CD4-positive, alpha-beta T cell (primary cell): Measurements from ENCODE around the gene COQ5. TPM values are rescaled to one million over a fixed set of nuclear protein-coding genes. Genes with fewer than 3 reads are reported as not detected.

Source experiments
- ATAC-seq: fragments of 200-7000 bp; cut with Tn5 transposase; one replicate; pipeline ENCODE4 v1.10.0; 2022; ENCODE audit warnings: mild to moderate bottlenecking; ENCODE audit not compliant: poor library complexity
- CTCF ChIA-PET: fragments of 350-600 bp; sonication (Branson Sonifier 250); formaldehyde crosslinking; loops from one replicate; lab custom pipeline; 2021; ENCODE audit warnings: antibody characterized with exemption, inconsistent platforms; lab: Charles Lee
- POLR2A ChIA-PET: fragments of 350-600 bp; sonication (Branson Sonifier 250); formaldehyde crosslinking; loops from one replicate; lab custom pipeline; 2021; ENCODE audit warnings: antibody characterized with exemption, inconsistent platforms; lab: Charles Lee
- DNase-seq, 14 experiments: peaks; one replicate each; pipeline ENCODE4 v3.0.0-alpha.2; 2013 to 2020; ENCODE audit warnings: mixed read lengths in 2 of 14
- H3K27ac ChIP-seq, 2 donors: one replicate each; pipeline versions ENCODE4 v1.5.1 to v1.7.0; 2013; ENCODE audit warnings: low read length in 2 of 2, low read depth in 1 of 2, mild to moderate bottlenecking in 1 of 2
- H3K27me3 ChIP-seq, 2 experiments: 1 replicate in 1 of 2; 2 replicates in 1 of 2; pipeline versions ENCODE4 v1.6.1 to v1.7.0; 2013; ENCODE audit warnings: low read length in 2 of 2, control low read depth in 1 of 2, mild to moderate bottlenecking in 1 of 2, moderate library complexity in 1 of 2; ENCODE audit not compliant: insufficient read depth in 2 of 2, control insufficient read depth in 1 of 2
- H3K36me3 ChIP-seq: one replicate; pipeline ENCODE4 v1.6.1; 2013; ENCODE audit warnings: low read length, control low read depth; ENCODE audit not compliant: insufficient read depth
- H3K4me1 ChIP-seq: one replicate; pipeline ENCODE4 v1.6.1; 2013; ENCODE audit warnings: low read length, control low read depth; ENCODE audit not compliant: insufficient read depth
- H3K4me3 ChIP-seq: one replicate; pipeline ENCODE4 v1.5.1; 2013; ENCODE audit warnings: mild to moderate bottlenecking, low read length, moderate library complexity
- H3K9me3 ChIP-seq, 2 experiments: 1 replicate in 1 of 2; 2 replicates in 1 of 2; pipeline versions ENCODE4 v1.6.1 to v1.7.0; 2013; ENCODE audit warnings: low read length in 2 of 2, mild to moderate bottlenecking in 2 of 2, control low read depth in 1 of 2, moderate library complexity in 1 of 2; ENCODE audit not compliant: control insufficient read depth in 1 of 2, insufficient read depth in 1 of 2
- H3K27ac Mint-ChIP-seq: one replicate; pipeline ENCODE4 v1.8.0; 2020; ENCODE audit warnings: mixed read lengths
- H3K27me3 Mint-ChIP-seq: one replicate; pipeline ENCODE4 v1.8.0; 2021; ENCODE audit warnings: mixed read lengths
- H3K36me3 Mint-ChIP-seq: one replicate; pipeline ENCODE4 v1.8.0; 2021; ENCODE audit warnings: low read depth, mixed read lengths
- H3K4me1 Mint-ChIP-seq: one replicate; pipeline ENCODE4 v1.8.0; 2021; ENCODE audit warnings: low read depth, mixed read lengths
- H3K4me3 Mint-ChIP-seq: one replicate; pipeline ENCODE4 v1.8.0; 2020; ENCODE audit warnings: mild to moderate bottlenecking, mixed read lengths
- H3K9me3 Mint-ChIP-seq: one replicate; pipeline ENCODE4 v1.8.0; 2020; ENCODE audit warnings: mixed read lengths
- CTCF ChIP-seq: fragments of 200-600 bp; IDR thresholded peaks from one replicate; pipeline ENCODE4 v1.8.0; 2022; ENCODE audit warnings: antibody characterized with exemption, mild to moderate bottlenecking
- intact Hi-C, 2 experiments: fragments of 100-400 bp; cut with DNase I in 1 of 2; cut with micrococcal nuclease in 1 of 2; formaldehyde crosslinking; loops; one replicate each; pipeline versions ENCODE4 v1.15.1 to v1.9.0; 2023 to 2025; cut with DNase I, micrococcal nuclease
- total RNA-seq, 174 experiments: library from RNA in 2 of 174; stranded (reverse) in 2 of 174; gene quantifications; one replicate each; pipeline ENCODE4 v1.2.3 and lab custom pipeline; 2021 to 2026

The COQ5 gene
- total RNA-seq, 2 experiments from 2014 or later, result 6.9 to 7.1 TPM

DNA sequence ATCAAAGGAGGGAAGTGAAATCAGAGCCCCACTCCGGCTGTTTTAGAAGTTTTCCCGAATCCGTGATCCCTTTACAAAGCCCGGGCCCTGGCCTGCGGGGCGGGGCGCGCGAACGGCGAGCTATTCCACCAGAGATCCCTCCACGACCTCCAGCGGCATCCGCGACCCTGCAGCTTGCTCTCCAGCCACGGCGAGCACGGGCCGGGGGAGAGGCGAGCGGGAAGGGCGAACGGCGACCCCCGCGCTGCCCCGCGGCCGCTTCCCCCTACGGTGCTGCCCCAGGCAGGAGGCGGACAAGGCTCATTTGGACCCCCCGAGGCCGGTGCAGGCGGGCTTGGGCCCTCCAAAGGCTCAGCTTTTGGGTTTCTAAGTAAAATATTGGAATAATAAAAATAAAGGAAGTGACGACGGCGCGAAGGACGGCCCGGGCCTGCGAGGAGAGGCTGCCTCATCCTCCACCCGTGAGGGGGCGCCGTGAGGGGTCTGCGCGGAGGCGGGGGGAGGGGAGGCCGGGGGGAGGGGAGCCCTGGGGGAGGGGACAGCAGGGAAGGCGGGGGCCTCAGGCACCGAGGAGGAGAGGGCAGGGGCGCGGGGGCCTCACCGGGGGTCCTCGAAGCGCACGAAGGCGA, 60.0 kb downstream of the COQ5 start:
- Mint-ChIP-seq H3K36me3 (peaks cover 46% of the 10 kb centered on the region), H3K9me3 (no peaks in the 10 kb centered on the region), H3K27ac (peak overlapping the region; percentile 87), H3K4me3 (peak overlapping the region; percentile 90), H3K4me1 (peaks cover 46% of the 10 kb centered on the region), H3K27me3 (no peaks in the 10 kb centered on the region)
- ChIA-PET CTCF (interaction anchor here (0.8 to 2.8 kb wide), 11 partner anchors 11 to 219 kb away, joined by 3 to 14 read pairs (median 5); partner anchors contain the start of genes COX6A1, DYNLL1, POP5 and SIRT4), POLR2A (interaction anchor here (1.1 to 4.3 kb wide), 17 partner anchors 10 to 268 kb away, joined by 3 to 27 read pairs (median 6); partner anchors contain the start of genes COQ5, COX6A1, DYNLL1 and GATC)
- intact Hi-C loops, result loop anchor here (1.0 to 10.0 kb wide), 6 partner anchors 22 to 274 kb away; partner anchors contain the start of genes DYNLL1 (in 1 of the 2), GATC (in 1 of the 2), GCN1 (in 1 of the 2) and TRIAP1 (in 1 of the 2)
- TF ChIP-seq CTCF, result no peak
- Histone ChIP-seq H3K4me1 (peaks cover 39% of the 10 kb centered on the region), H3K9me3 (no peaks in the 10 kb centered on the region), H3K27me3 (no peaks in the 10 kb centered on the region), H3K36me3 (peaks cover 33% of the 10 kb centered on the region), H3K27ac (peak overlapping the region; percentile 72 to 77), H3K4me3 (peak overlapping the region; percentile 57)
- DNase-seq (peak in 10 of 14 experiments; percentile 6 to 63 (median 45)), ATAC-seq (peak; percentile 31)

DNA sequence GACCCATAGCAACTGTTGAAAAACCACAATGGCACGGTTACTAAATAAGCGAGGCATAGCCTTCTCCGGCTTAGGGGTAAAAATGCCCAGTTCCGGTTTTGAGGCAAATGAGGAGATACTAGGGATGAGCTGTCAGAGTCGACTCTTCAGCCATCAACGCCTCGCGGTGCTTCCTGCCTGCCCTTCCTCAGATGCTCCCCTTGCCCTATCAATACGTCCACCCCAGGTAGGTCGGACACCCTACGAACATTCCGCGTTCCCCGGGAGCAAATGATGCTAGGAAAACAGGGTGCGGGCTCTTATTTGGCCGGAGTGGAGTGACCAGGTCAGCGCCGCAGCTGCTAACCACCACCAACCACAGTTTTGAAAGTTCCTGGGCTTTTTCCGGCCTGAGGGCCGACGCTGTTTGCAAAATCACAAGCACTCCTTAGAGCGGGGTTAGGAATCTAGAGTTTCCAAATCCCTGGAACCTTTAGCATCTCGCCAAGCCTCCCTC, 60.6 kb downstream of the COQ5 start:
- H3K4me3 Mint-ChIP-seq, result peak overlapping the region; percentile 90
- Histone ChIP-seq H3K36me3 (peaks cover 38% of the 10 kb centered on the region), H3K4me3 (peak overlapping the region; percentile 57), H3K27me3 (no peaks in the 10 kb centered on the region), H3K27ac (peak overlapping the region; percentile 72 to 77), H3K9me3 (no peaks in the 10 kb centered on the region), H3K4me1 (peaks cover 39% of the 10 kb centered on the region)
- ATAC-seq (no peak), DNase-seq (peak in 5 of 14 experiments; percentile 6 to 55 (median 32))
- ChIA-PET CTCF (interaction anchor here (1.9 to 2.8 kb wide), 4 partner anchors 14 to 166 kb away, joined by 7 to 14 read pairs (median 10); partner anchors contain the start of genes COX6A1, DYNLL1 and SIRT4), POLR2A (interaction anchor here (0.7 to 4.3 kb wide), 17 partner anchors 10 to 267 kb away, joined by 3 to 27 read pairs (median 6); partner anchors contain the start of genes COQ5, COX6A1, DYNLL1 and GATC)
- peak overlapping the region; percentile 87 for H3K27ac Mint-ChIP-seq
- H3K4me1 Mint-ChIP-seq, result peaks cover 46% of the 10 kb centered on the region
- peaks cover 51% of the 10 kb centered on the region for H3K36me3 Mint-ChIP-seq
- no peaks in the 10 kb centered on the region for H3K9me3 Mint-ChIP-seq
- no peak for TF ChIP-seq CTCF
- no peaks in the 10 kb centered on the region for H3K27me3 Mint-ChIP-seq
- intact Hi-C loops, result loop anchor here (2.0 to 10.0 kb wide), 4 partner anchors 22 to 274 kb away; partner anchors contain the start of genes DYNLL1 (in 1 of the 2), GATC (in 1 of the 2), GCN1 (in 1 of the 2) and TRIAP1 (in 1 of the 2)

DNA sequence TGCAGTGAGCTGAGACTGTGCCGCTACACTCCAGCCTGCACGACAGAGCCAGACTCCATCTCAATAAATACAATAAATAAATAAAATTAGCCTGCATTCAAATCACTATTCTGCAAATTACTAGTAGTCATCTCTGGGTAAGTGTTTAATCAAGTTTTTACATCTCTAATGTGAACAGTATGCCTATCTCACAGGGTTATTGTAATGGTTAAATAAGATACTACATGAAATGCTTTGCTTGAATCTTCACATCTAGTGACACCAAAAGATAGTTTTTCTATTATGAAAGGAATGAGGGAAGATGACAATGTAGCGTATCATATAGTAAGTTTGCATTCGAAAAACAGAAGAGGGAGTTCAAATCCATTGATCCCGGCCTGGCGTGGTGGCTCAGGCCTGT, 61.5 kb downstream of the COQ5 start:
- Mint-ChIP-seq H3K27me3 (no peaks in the 10 kb centered on the region), H3K9me3 (no peaks in the 10 kb centered on the region), H3K4me1 (peaks cover 42% of the 10 kb centered on the region), H3K36me3 (peaks cover 60% of the 10 kb centered on the region), H3K27ac (peak overlapping the region; percentile 87), H3K4me3 (peak overlapping the region; percentile 90)
- no peak for TF ChIP-seq CTCF
- no peak for ATAC-seq
- intact Hi-C loops, result loop anchor here in 1 of 2 experiments (2.0 to 10.0 kb wide), 3 partner anchors 111 to 273 kb away; partner anchors contain the start of genes GCN1 and UNC119B
- Histone ChIP-seq H3K9me3 (no peaks in the 10 kb centered on the region), H3K4me3 (no peak overlapping the region), H3K4me1 (peaks cover 39% of the 10 kb centered on the region), H3K36me3 (peaks cover 47% of the 10 kb centered on the region), H3K27me3 (no peaks in the 10 kb centered on the region), H3K27ac (no peak overlapping the region)
- POLR2A ChIA-PET, result interaction anchor here (4.3 kb wide), 1 partner anchor 28 kb away, joined by 27 read pairs; the partner anchor contains the start of gene DYNLL1
- no peak for DNase-seq
- CTCF ChIA-PET, result interaction anchor here (0.8 to 2.7 kb wide), 5 partner anchors 9 to 29 kb away, joined by 3 to 15 read pairs (median 7); partner anchors contain the start of genes COX6A1, GATC and TRIAP1
